SK-N-SH (cell line): Measurements from ENCODE around the gene PNCK.

Source experiments
- CTCF ChIP-seq: fragments of 200-600 bp; sonication (generic); IDR thresholded peaks from 2 replicates; pipeline ENCODE4 v1.6.1; 2017; ENCODE audit warnings: antibody characterized with exemption, mild to moderate bottlenecking, moderate library complexity
- MAX ChIP-seq: IDR thresholded peaks from 2 replicates; pipeline ENCODE4 v1.4.0; 2012; ENCODE audit warnings: low read depth
- MXI1 ChIP-seq: IDR thresholded peaks from 2 replicates; pipeline ENCODE4 v1.6.1; 2012; ENCODE audit warnings: mild to moderate bottlenecking, low read depth, low read length, improper control_type of control experiment
- TCF12 ChIP-seq: IDR thresholded peaks from 2 replicates; pipeline ENCODE4 v1.4.0; 2012
- TF ChIP-seq, protein P1 (sequence below): IDR thresholded peaks from 2 replicates; pipeline ENCODE4; 2012

GRCh38 chrX:153694687-153695270, 21.2 kb upstream of the PNCK start:
- TF ChIP-seq, protein P1, sequence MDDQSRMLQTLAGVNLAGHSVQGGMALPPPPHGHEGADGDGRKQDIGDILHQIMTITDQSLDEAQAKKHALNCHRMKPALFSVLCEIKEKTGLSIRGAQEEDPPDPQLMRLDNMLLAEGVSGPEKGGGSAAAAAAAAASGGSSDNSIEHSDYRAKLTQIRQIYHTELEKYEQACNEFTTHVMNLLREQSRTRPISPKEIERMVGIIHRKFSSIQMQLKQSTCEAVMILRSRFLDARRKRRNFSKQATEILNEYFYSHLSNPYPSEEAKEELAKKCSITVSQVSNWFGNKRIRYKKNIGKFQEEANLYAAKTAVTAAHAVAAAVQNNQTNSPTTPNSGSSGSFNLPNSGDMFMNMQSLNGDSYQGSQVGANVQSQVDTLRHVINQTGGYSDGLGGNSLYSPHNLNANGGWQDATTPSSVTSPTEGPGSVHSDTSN, result no peak
- no peak for TF ChIP-seq TCF12
- no peak for TF ChIP-seq MAX
- TF ChIP-seq CTCF, result no peak
- no peak for TF ChIP-seq MXI1
